Measurements from ENCODE around the gene C16orf87.

C16orf87 gene

DNA sequence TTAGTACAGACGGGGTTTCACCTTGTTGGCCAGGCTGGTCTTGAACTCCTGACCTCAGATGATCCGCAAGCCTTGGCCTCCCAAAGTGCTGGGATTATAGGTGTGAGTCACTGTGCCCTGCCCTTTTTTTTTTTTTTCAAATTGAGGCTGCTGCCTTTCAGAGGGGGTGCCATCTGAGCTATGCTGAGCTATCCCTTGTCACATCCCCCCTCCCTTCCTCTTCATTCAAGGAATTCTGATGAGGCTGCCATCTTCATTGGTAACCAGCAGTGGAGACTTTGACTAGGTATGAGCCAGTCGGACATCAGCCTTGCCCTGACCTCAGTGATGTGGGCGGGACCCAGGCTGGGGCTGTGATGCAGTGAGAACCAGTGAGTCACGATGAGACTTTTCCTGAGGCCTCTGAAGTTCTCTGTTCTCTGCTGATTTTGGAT is 28.8 kb upstream of the C16orf87 start:
- Histone ChIP-seq H4K8ac (ENCODE audit: low read length) (no peak overlapping the region), H3K23ac (ENCODE audit: low read length in 2 of 2) (no peak overlapping the region), H3K4ac (ENCODE audit: low read depth in 1 of 2, low read length in 2 of 2) (no peak overlapping the region), H2BK15ac (ENCODE audit: low read depth, poor library complexity, severe bottlenecking) (no peak overlapping the region), H3K18ac (ENCODE audit: low read depth in 1 of 2, low read length in 2 of 2) (no peak overlapping the region), H3K27ac (ENCODE audit: low read length, poor library complexity, severe bottlenecking) (no peak overlapping the region), H4K91ac (ENCODE audit: low read length) (no peak overlapping the region), H3K79me1 (replicated peaks; ENCODE audit: low read length, poor library complexity, severe bottlenecking) (no peaks in the 10 kb centered on the region), H2AFZ (ENCODE audit: low read depth, low read length) (peak overlapping the region; percentile 18), H2AK5ac (ENCODE audit: low read length, severe bottlenecking) (no peak overlapping the region), H3K4me2 (ENCODE audit: low read length, poor library complexity, severe bottlenecking) (no peak overlapping the region), H3K4me3 (ENCODE audit: insufficient read depth in 1 of 2, low read depth in 1 of 2, low read length in 2 of 2) (no peak overlapping the region), H3K36me3 (ENCODE audit: control insufficient read depth in 1 of 2, insufficient read depth in 2 of 2, low read depth in 1 of 2, low read length in 2 of 2) (no peaks in the 10 kb centered on the region), H3K14ac (ENCODE audit: low read length in 2 of 2) (no peak overlapping the region), H3K27me3 (ENCODE audit: control insufficient read depth in 1 of 2, insufficient read depth in 1 of 2, low read length in 2 of 2) (no peaks in the 10 kb centered on the region), H2BK120ac (ENCODE audit: low read depth, low read length) (no peak overlapping the region), H3K4me1 (ENCODE audit: control insufficient read depth, insufficient read depth, low read depth, low read length) (no peaks in the 10 kb centered on the region), H2BK12ac (ENCODE audit: low read length in 2 of 2) (no peak overlapping the region), H3K9me3 (ENCODE audit: control insufficient read depth, low read length) (no peaks in the 10 kb centered on the region), H3K9ac (ENCODE audit: low read length) (no peak overlapping the region), H2BK5ac (ENCODE audit: low read depth, low read length, poor library complexity, severe bottlenecking) (no peak overlapping the region)
- DNase-seq = peak; percentile 86
- 17% methylated on average over 5 of the region's 5 CpGs for WGBS

DNA sequence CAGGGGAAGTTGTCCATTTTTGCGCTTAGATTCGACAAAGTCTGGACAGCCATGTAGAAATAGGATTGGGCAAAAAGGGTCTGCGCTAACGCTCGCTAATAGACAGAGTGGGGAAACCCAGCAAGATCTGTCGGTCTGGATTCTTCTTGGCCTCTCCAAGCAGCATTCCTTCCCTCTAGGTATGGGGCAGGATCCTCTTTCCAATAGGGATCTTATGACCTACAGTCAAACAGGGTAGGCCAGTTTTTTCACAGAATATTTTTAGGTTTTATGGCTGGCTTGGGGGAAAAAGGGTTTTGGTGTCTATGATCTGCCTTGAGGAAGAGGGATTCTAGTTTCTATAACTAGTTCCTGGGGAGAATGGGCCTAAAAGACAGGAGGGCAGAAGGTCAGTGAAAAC is 27.2 kb upstream of the C16orf87 start:
- H3K27me3 ChIP-seq (ENCODE audit: control insufficient read depth in 1 of 2, insufficient read depth in 1 of 2, low read length in 2 of 2) = no peaks in the 10 kb centered on the region
- no peak overlapping the region for H3K18ac ChIP-seq (ENCODE audit: low read depth in 1 of 2, low read length in 2 of 2)
- H3K4me3 ChIP-seq (ENCODE audit: insufficient read depth in 1 of 2, low read depth in 1 of 2, low read length in 2 of 2) = no peak overlapping the region
- H3K14ac ChIP-seq (ENCODE audit: low read length in 2 of 2) = no peak overlapping the region
- H3K9me3 ChIP-seq (ENCODE audit: control insufficient read depth, low read length) = no peaks in the 10 kb centered on the region
- no peaks in the 10 kb centered on the region for H3K4me1 ChIP-seq (ENCODE audit: control insufficient read depth, insufficient read depth, low read depth, low read length)
- no peak overlapping the region for H4K91ac ChIP-seq (ENCODE audit: low read length)
- H4K8ac ChIP-seq (ENCODE audit: low read length) = no peak overlapping the region
- no peak overlapping the region for H3K27ac ChIP-seq (ENCODE audit: low read length, poor library complexity, severe bottlenecking)
- H2BK5ac ChIP-seq (ENCODE audit: low read depth, low read length, poor library complexity, severe bottlenecking) = no peak overlapping the region
- H3K23ac ChIP-seq (ENCODE audit: low read length in 2 of 2) = no peak overlapping the region
- H2AK5ac ChIP-seq (ENCODE audit: low read length, severe bottlenecking) = no peak overlapping the region
- no peak overlapping the region for H2AFZ ChIP-seq (ENCODE audit: low read depth, low read length)
- no peak overlapping the region for H2BK120ac ChIP-seq (ENCODE audit: low read depth, low read length)
- no peaks in the 10 kb centered on the region for H3K79me1 ChIP-seq (replicated peaks; ENCODE audit: low read length, poor library complexity, severe bottlenecking)
- 97% methylated on average over 6 of the region's 6 CpGs for WGBS
- no peaks in the 10 kb centered on the region for H3K36me3 ChIP-seq (ENCODE audit: control insufficient read depth in 1 of 2, insufficient read depth in 2 of 2, low read depth in 1 of 2, low read length in 2 of 2)
- H3K4me2 ChIP-seq (ENCODE audit: low read length, poor library complexity, severe bottlenecking) = no peak overlapping the region
- H3K9ac ChIP-seq (ENCODE audit: low read length) = no peak overlapping the region
- no peak overlapping the region for H2BK15ac ChIP-seq (ENCODE audit: low read depth, poor library complexity, severe bottlenecking)
- DNase-seq = no peak
- H2BK12ac ChIP-seq (ENCODE audit: low read length in 2 of 2) = no peak overlapping the region
- no peak overlapping the region for H3K4ac ChIP-seq (ENCODE audit: low read depth in 1 of 2, low read length in 2 of 2)

DNA sequence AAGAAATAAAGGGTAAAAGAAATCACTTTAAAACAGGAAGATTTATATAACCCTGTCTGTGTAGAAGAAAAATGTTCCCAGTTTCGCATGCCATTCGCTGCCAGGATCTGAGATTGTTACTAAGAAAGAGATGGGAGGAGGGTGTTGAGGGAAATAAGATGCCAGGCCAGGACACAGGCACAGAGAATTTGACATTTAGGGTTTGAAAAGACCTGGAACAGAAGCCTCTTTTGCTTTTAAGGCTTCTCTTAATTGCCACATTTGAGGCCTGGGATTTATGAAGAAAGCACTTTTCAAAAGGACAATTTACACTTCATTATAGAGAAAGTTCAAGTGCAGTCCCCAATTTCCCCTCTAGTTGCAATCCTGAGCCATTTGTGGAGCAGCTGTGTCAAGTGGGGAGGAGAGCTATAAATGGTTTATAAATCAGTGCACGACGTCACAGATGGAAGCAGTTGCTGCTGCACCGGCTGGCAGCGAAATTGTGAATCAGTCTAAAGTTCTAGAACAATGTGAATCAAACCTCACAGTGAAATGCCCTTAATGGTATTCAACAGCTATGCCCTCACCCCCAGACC is 26.5 kb upstream of the C16orf87 start:
- no peak overlapping the region for H4K8ac ChIP-seq (ENCODE audit: low read length)
- no peak overlapping the region for H3K18ac ChIP-seq (ENCODE audit: low read depth in 1 of 2, low read length in 2 of 2)
- no peaks in the 10 kb centered on the region for H3K4me1 ChIP-seq (ENCODE audit: control insufficient read depth, insufficient read depth, low read depth, low read length)
- 31% methylated on average over 6 of the region's 6 CpGs for WGBS
- no peak overlapping the region for H4K91ac ChIP-seq (ENCODE audit: low read length)
- no peak overlapping the region for H2BK120ac ChIP-seq (ENCODE audit: low read depth, low read length)
- H2BK15ac ChIP-seq (ENCODE audit: low read depth, poor library complexity, severe bottlenecking) = no peak overlapping the region
- no peak overlapping the region for H3K27ac ChIP-seq (ENCODE audit: low read length, poor library complexity, severe bottlenecking)
- H3K27me3 ChIP-seq (ENCODE audit: control insufficient read depth in 1 of 2, insufficient read depth in 1 of 2, low read length in 2 of 2) = no peaks in the 10 kb centered on the region
- H3K79me1 ChIP-seq (replicated peaks; ENCODE audit: low read length, poor library complexity, severe bottlenecking) = no peaks in the 10 kb centered on the region
- H2AFZ ChIP-seq (ENCODE audit: low read depth, low read length) = no peak overlapping the region
- H2BK5ac ChIP-seq (ENCODE audit: low read depth, low read length, poor library complexity, severe bottlenecking) = no peak overlapping the region
- no peak overlapping the region for H3K4ac ChIP-seq (ENCODE audit: low read depth in 1 of 2, low read length in 2 of 2)
- H3K36me3 ChIP-seq (ENCODE audit: control insufficient read depth in 1 of 2, insufficient read depth in 2 of 2, low read depth in 1 of 2, low read length in 2 of 2) = no peaks in the 10 kb centered on the region
- no peak overlapping the region for H3K9ac ChIP-seq (ENCODE audit: low read length)
- no peak overlapping the region for H3K4me2 ChIP-seq (ENCODE audit: low read length, poor library complexity, severe bottlenecking)
- H2BK12ac ChIP-seq (ENCODE audit: low read length in 2 of 2) = no peak overlapping the region
- H3K9me3 ChIP-seq (ENCODE audit: control insufficient read depth, low read length) = no peaks in the 10 kb centered on the region
- peak; percentile 76 for DNase-seq
- no peak overlapping the region for H2AK5ac ChIP-seq (ENCODE audit: low read length, severe bottlenecking)
- no peak overlapping the region for H3K14ac ChIP-seq (ENCODE audit: low read length in 2 of 2)
- H3K23ac ChIP-seq (ENCODE audit: low read length in 2 of 2) = no peak overlapping the region
- H3K4me3 ChIP-seq (ENCODE audit: insufficient read depth in 1 of 2, low read depth in 1 of 2, low read length in 2 of 2) = no peak overlapping the region

DNA sequence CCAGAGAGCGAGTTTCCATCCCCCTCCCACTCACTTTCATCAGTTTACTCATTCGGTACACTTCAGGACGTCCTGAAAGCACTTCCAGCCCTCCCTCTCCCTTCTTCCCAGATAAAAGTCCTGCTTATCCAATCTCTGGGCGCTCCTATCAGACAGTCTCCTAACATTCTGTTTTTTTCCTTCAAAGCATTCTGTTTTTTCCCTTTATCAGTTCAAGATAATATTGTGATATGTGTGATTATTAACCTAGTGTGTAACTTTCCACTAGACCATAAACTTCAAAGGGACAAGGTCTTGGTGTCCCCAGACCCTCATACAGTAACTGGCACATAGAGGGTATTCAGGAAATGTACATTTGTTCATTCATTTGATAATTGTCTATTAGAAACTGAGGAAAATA is 24.4 kb upstream of the C16orf87 start:
- no peak overlapping the region for H2BK5ac ChIP-seq (ENCODE audit: low read depth, low read length, poor library complexity, severe bottlenecking)
- no peaks in the 10 kb centered on the region for H3K27me3 ChIP-seq (ENCODE audit: control insufficient read depth in 1 of 2, insufficient read depth in 1 of 2, low read length in 2 of 2)
- H3K9me3 ChIP-seq (ENCODE audit: control insufficient read depth, low read length) = no peaks in the 10 kb centered on the region
- no peak overlapping the region for H3K27ac ChIP-seq (ENCODE audit: low read length, poor library complexity, severe bottlenecking)
- no peak overlapping the region for H4K91ac ChIP-seq (ENCODE audit: low read length)
- no peak overlapping the region for H2AK5ac ChIP-seq (ENCODE audit: low read length, severe bottlenecking)
- H3K4me2 ChIP-seq (ENCODE audit: low read length, poor library complexity, severe bottlenecking) = no peak overlapping the region
- no peak overlapping the region for H2BK12ac ChIP-seq (ENCODE audit: low read length in 2 of 2)
- H3K23ac ChIP-seq (ENCODE audit: low read length in 2 of 2) = no peak overlapping the region
- no peak overlapping the region for H3K4me3 ChIP-seq (ENCODE audit: insufficient read depth in 1 of 2, low read depth in 1 of 2, low read length in 2 of 2)
- no peak for DNase-seq
- no peaks in the 10 kb centered on the region for H3K4me1 ChIP-seq (ENCODE audit: control insufficient read depth, insufficient read depth, low read depth, low read length)
- 67% methylated on average over 4 of the region's 4 CpGs for WGBS
- H3K18ac ChIP-seq (ENCODE audit: low read depth in 1 of 2, low read length in 2 of 2) = no peak overlapping the region
- no peaks in the 10 kb centered on the region for H3K79me1 ChIP-seq (replicated peaks; ENCODE audit: low read length, poor library complexity, severe bottlenecking)
- no peak overlapping the region for H3K4ac ChIP-seq (ENCODE audit: low read depth in 1 of 2, low read length in 2 of 2)
- no peaks in the 10 kb centered on the region for H3K36me3 ChIP-seq (ENCODE audit: control insufficient read depth in 1 of 2, insufficient read depth in 2 of 2, low read depth in 1 of 2, low read length in 2 of 2)
- H2AFZ ChIP-seq (ENCODE audit: low read depth, low read length) = no peak overlapping the region
- H3K14ac ChIP-seq (ENCODE audit: low read length in 2 of 2) = no peak overlapping the region
- no peak overlapping the region for H4K8ac ChIP-seq (ENCODE audit: low read length)
- no peak overlapping the region for H3K9ac ChIP-seq (ENCODE audit: low read length)
- H2BK15ac ChIP-seq (ENCODE audit: low read depth, poor library complexity, severe bottlenecking) = no peak overlapping the region
- H2BK120ac ChIP-seq (ENCODE audit: low read depth, low read length) = no peak overlapping the region
